NCI-H2227 (cell line): Measurements from ENCODE around the gene DOP1A.
"Not testable (repeated sequence)": the region's sequence is repeated elsewhere in the genome, so short reads cannot be mapped to it uniquely, and the experiment has no call there.

Source experiments
- DNase-seq: peaks from one replicate; lab custom pipeline; 2025; ENCODE audit not compliant: unreplicated experiment; lab: John Stamatoyannopoulos, UW

DOP1A gene

DNA sequence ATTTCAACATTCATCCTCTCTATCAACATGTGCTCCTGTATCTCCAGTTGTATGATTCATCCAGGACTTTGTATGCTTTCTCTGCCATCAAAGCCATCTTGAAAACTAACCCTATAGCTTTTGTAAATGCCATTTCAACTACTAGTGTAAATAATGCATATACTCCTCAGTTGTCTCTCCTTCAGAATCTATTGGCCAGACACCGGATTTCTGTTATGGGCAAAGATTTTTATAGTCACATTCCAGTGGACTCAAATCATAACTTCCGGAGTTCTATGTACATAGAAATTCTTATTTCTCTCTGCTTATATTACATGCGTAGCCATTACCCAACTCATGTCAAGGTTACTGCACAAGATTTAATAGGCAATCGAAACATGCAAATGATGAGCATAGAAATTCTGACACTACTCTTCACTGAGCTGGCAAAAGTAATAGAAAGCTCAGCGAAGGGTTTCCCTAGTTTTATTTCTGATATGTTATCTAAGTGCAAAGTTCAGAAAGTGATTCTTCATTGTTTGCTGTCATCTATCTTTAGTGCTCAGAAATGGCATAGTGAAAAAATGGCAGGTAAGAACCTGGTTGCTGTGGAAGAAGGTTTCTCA is 70.7 kb downstream of the DOP1A start:
- no peak for DNase-seq

DNA sequence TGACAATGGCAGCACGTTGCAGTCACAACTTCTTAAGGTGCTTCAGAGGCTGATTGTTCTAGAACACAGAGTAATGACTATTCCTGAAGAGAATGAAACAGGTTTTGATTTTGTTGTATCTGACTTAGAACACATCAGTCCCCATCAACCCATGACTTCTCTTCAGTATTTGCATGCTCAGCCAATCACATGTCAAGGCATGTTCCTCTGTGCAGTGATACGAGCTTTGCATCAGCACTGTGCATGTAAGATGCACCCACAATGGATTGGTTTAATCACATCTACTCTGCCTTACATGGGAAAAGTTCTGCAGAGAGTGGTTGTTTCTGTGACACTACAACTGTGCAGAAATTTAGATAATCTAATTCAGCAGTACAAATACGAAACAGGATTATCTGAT is 71.3 kb downstream of the DOP1A start:
- DNase-seq, result no peak

DNA sequence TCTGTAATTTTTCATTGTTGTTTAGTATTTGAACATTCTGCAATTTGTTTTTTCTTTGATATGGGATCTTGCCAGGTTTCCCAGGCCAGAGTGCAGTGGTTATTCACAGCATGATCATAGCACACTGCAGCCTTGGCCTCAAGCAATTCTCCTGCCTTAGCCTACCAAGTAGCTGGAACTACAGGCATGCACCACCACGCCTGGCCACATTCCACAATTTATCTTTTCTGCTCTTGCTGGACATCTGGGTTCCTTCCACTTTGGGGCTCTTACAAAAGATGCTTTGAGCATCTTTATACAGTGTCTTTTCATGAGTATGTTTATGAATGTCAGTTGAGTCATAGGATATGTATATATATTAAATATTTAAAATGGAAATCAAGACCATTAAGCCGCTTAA is 83.6 kb downstream of the DOP1A start:
- no peak for DNase-seq

DNA sequence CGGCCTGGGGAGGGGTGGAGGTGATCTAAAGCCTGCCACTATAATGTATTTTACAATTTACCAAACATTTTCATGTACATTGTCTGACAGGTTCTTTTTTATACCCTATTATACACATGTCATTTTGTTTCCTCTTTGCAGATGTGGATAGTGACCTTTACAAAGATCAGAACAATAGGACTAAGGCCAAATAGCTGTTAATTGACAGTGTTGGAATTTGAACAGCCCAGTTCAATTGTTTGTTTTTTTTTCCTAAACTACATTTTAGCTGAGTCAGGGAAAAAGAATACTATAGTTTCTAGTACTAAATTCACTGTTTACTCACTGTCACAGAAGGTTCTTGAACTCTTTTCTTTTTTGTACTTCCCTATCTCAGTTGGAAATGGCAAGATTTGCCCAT is 85.4 kb downstream of the DOP1A start:
- no peak for DNase-seq

GRCh38 chr6:83153883-83154521 is 86.5 kb downstream of the DOP1A start:
- peak; percentile 38 for DNase-seq

DNA sequence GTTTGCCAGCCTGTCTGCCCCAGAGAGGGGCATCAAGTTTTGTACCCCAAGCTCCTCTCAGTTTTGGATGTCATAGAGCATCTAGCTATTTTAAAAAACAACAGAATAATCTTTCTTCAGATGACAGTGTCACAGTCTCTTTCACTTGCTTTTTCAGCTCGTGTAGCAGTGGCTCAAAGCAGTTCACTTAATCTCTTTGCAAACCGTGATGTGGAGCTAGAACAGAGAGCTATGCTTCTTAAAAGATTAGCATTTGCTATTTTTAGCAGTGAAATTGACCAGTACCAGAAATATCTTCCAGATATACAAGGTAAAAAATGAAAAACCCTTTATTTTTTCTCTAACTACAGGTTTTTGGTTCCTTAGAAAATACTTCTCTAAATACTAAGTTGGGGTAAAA is 88.3 kb downstream of the DOP1A start:
- DNase-seq, result no peak

GRCh38 chr6:83160167-83160566 is 92.7 kb downstream of the DOP1A start:
- no peak for DNase-seq

GRCh38 chr6:83167726-83168278 is 100.3 kb downstream of the DOP1A start:
- DNase-seq, result no peak

GRCh38 chr6:83168556-83168955 is 101.1 kb downstream of the DOP1A start:
- DNase-seq, result no peak

- no peak for DNase-seq
Observed at GRCh38 chr6:83169106-83169505, 101.6 kb downstream of the DOP1A start.

DNA sequence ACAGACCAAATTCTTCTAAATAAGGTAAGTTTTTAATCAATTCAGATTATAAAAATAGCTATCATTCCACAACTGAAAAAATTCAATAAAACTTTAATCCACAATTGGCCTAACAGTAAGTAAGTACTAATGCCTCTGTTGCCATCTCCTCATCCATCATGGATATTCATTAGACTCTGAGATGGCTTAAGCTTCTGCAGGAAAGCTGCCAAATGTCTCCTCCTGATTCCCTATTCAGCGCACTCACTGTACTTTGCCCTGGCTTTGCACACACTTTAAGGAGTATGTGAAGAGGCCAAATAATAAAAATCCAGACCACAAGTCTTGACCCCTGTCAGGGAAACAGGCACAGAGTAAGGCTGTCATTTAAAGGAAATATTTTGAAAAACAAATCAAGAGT is 102.0 kb downstream of the DOP1A start:
- DNase-seq, result no peak

GRCh38 chr6:83176246-83176645 is 108.8 kb downstream of the DOP1A start:
- no peak for DNase-seq

- DNase-seq, result no peak
Observed at GRCh38 chr6:83180426-83180950, 113.0 kb downstream of the DOP1A start.

DNA sequence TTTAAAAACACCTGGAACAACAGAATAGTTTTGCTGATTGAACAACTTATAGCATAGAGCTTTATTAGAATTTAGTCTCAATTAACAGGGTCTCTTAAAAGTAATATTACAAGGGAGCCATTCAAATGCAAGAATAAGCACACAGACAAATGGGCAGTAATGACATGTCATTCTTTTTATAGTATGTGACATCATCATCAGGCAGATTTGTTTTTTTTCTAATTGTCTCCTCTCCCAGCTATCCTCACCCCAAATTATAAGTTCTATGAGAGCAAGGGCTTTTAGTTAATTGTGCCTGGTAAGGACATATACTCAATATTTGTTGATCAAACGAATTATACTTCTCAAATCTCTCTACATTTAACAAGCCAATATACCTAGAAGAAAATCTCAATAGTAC is 114.6 kb downstream of the DOP1A start:
- DNase-seq, result no peak

GRCh38 chr6:83183082-83183828 is 115.8 kb downstream of the DOP1A start:
- DNase-seq, result no peak

- no peak for DNase-seq
Observed at GRCh38 chr6:83185096-83185495, 117.6 kb downstream of the DOP1A start.

GRCh38 chr6:83188501-83188900 is 121.0 kb downstream of the DOP1A start:
- no peak for DNase-seq

GRCh38 chr6:83190626-83191025 is 123.2 kb downstream of the DOP1A start:
- no peak for DNase-seq

- DNase-seq, result not testable (repeated sequence)
Observed at GRCh38 chr6:83191974-83192373, 124.5 kb downstream of the DOP1A start.

GRCh38 chr6:83192456-83192855 is 125.0 kb downstream of the DOP1A start:
- DNase-seq, result no peak

- peak; percentile 88 for DNase-seq
Observed at GRCh38 chr6:83192871-83193746, 125.6 kb downstream of the DOP1A start, which contains the start of the genes PGM3 and RWDD2A. Gene PGM3, minus strand, starts transcription at chr6:83193265. Its CDS starts 2,253 bp downstream, at chr6:83191012. Gene RWDD2A, plus strand, starts transcription at chr6:83193357. Its CDS starts 1,095 bp downstream, at chr6:83194452.
